ENCODE results near the gene CCK. TPM values are rescaled to one million over a fixed set of nuclear protein-coding genes. Genes with fewer than 3 reads are reported as not detected.
A peak's percentile ranks its signal among the peaks of the same experiment; 100 is the strongest.

The CCK gene
- polyA plus RNA-seq, 1 donor (not counting 4 experiments of a cell fraction or from before 2014, with no cell fraction given): 8.2 TPM

DNA sequence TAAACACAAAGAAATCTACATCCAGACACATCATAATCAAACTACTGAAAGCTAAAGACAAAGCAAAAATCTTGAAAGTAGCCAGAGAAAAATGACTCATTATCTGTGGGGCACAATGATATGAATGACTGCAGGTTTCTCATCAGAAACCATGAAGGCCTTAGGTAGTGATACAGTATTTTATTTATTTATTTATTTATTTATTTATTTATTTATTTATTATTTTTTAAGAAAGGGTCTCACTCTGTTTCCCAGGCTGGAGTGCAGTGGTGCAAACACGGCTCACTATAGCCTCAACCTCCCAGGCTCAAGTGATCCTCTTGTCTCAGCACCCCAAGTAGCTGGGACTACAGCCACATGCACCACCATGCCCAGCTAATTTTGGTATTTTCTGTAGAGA lies 15.2 kb downstream of the CCK start:
- dilution Hi-C loops (cut with MboI; ENCODE audit: extremely low pct_ligation_motif_present, low sequenced_read_pairs): loop anchor here (25.0 kb wide), 2 partner anchors 112 to 187 kb away; no protein-coding TSS in a partner anchor
- H3K9me3 ChIP-seq (ENCODE audit: control insufficient read depth, low read depth, low read length): no peaks in the 10 kb centered on the region
- no peaks in the 10 kb centered on the region for H3K27me3 ChIP-seq (ENCODE audit: control insufficient read depth, extremely low read depth, insufficient read depth, low read length)
- H3K4me3 ChIP-seq (ENCODE audit: control insufficient read depth in 2 of 3, extremely low read depth in 1 of 3, insufficient read depth in 2 of 3, low read depth in 1 of 3, low read length in 3 of 3): no peak overlapping the region
- no peak for DNase-seq (ENCODE audit: low read depth, low spot score)
- TF ChIP-seq CTCF (optimal IDR thresholded peaks at IDR 0.05 in 1 of 3, IDR thresholded peaks at IDR 0.05 in 1 of 3, conservative IDR thresholded peaks at IDR 0.05 in 1 of 3; ENCODE audit: extremely low read depth in 1 of 3, insufficient read depth in 2 of 3, low read length in 3 of 3): no peak
- TF ChIP-seq EZH2 (IDR thresholded peaks at IDR 0.05; ENCODE audit: low read length): no peak
- peaks cover 2% of the 10 kb centered on the region for H3K9me1 ChIP-seq (ENCODE audit: control insufficient read depth, extremely low read depth, insufficient read depth, low read length)
- no peaks in the 10 kb centered on the region for H4K20me1 ChIP-seq (ENCODE audit: control insufficient read depth, extremely low read depth, insufficient read depth, low read length)
- no peak overlapping the region for H2AFZ ChIP-seq (ENCODE audit: control insufficient read depth, low read length)
- no peak for FAIRE-seq
- peaks cover 40% of the 10 kb centered on the region for H3K4me1 ChIP-seq (ENCODE audit: control insufficient read depth, extremely low read depth, insufficient read depth, low read length)
- no peak overlapping the region for H3K27ac ChIP-seq (ENCODE audit: control insufficient read depth, insufficient read depth, low read length)
- no peaks in the 10 kb centered on the region for H3K36me3 ChIP-seq (ENCODE audit: control insufficient read depth in 2 of 2, extremely low read depth in 1 of 2, insufficient read depth in 2 of 2, low read length in 2 of 2)
- no peaks in the 10 kb centered on the region for H3K79me2 ChIP-seq (ENCODE audit: control insufficient read depth, insufficient read depth, low read length)
- H3K4me2 ChIP-seq (ENCODE audit: control insufficient read depth, extremely low read depth, insufficient read depth, low read depth, low read length): no peak overlapping the region
- no peak overlapping the region for H3K9ac ChIP-seq (ENCODE audit: control insufficient read depth, extremely low read depth, insufficient read depth, low read length)

DNA sequence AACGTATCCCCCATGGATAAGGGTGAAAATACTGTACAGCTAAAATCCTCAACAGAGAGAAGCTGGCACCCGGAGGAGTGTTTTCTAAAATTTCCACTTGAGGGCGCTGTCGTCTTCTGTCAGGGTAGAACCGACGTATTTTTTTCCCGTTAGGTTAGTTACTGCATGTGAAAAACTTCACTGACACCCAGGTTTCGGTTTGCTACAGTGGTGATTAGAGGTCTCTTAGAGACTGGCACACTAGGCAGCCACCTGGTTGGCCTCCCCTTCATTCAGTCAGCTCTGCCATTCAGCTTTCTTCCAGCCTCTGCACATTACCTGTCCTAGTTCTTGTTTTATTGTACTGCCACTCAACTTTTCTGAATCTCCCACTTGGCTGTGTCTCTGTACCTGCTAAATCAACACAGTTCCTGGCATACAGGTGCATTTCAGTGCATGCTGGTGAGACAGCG lies 18.4 kb downstream of the CCK start:
- Histone ChIP-seq H2AFZ (ENCODE audit: control insufficient read depth, low read length) (peak overlapping the region; percentile 37), H3K4me2 (ENCODE audit: control insufficient read depth, extremely low read depth, insufficient read depth, low read depth, low read length) (peak overlapping the region; percentile 65), H3K4me3 (ENCODE audit: control insufficient read depth in 2 of 3, extremely low read depth in 1 of 3, insufficient read depth in 2 of 3, low read depth in 1 of 3, low read length in 3 of 3) (peak overlapping the region in 1 of 3 experiments; percentile 24), H3K9ac (ENCODE audit: control insufficient read depth, extremely low read depth, insufficient read depth, low read length) (no peak overlapping the region), H3K4me1 (ENCODE audit: control insufficient read depth, extremely low read depth, insufficient read depth, low read length) (peaks cover 23% of the 10 kb centered on the region), H3K27ac (ENCODE audit: control insufficient read depth, insufficient read depth, low read length) (no peak overlapping the region), H3K36me3 (ENCODE audit: control insufficient read depth in 2 of 2, extremely low read depth in 1 of 2, insufficient read depth in 2 of 2, low read length in 2 of 2) (no peaks in the 10 kb centered on the region), H3K9me3 (ENCODE audit: control insufficient read depth, low read depth, low read length) (no peaks in the 10 kb centered on the region), H4K20me1 (ENCODE audit: control insufficient read depth, extremely low read depth, insufficient read depth, low read length) (no peaks in the 10 kb centered on the region), H3K27me3 (ENCODE audit: control insufficient read depth, extremely low read depth, insufficient read depth, low read length) (no peaks in the 10 kb centered on the region), H3K9me1 (ENCODE audit: control insufficient read depth, extremely low read depth, insufficient read depth, low read length) (peaks cover 2% of the 10 kb centered on the region), H3K79me2 (ENCODE audit: control insufficient read depth, insufficient read depth, low read length) (no peaks in the 10 kb centered on the region)
- DNase-seq (ENCODE audit: low read depth, low spot score): peak; percentile 19
- peak; percentile 32 for FAIRE-seq
- dilution Hi-C loops (cut with MboI; ENCODE audit: extremely low pct_ligation_motif_present, low sequenced_read_pairs): no loop called here
- TF ChIP-seq EZH2 (IDR thresholded peaks at IDR 0.05; ENCODE audit: low read length) (no peak), CTCF (optimal IDR thresholded peaks at IDR 0.05 in 1 of 3, IDR thresholded peaks at IDR 0.05 in 1 of 3, conservative IDR thresholded peaks at IDR 0.05 in 1 of 3; ENCODE audit: extremely low read depth in 1 of 3, insufficient read depth in 2 of 3, low read length in 3 of 3) (peak; percentile 65 to 75 (median 71))
